H1 (cell line): Measurements from ENCODE around the gene UBL4B. TPM values are rescaled to one million over a fixed set of nuclear protein-coding genes. Genes with fewer than 3 reads are reported as not detected.

Source experiments
- CTCF ChIA-PET: fragments of 300-600 bp; sonication (Branson Sonifier 250); formaldehyde crosslinking; loops from one replicate; lab custom pipeline; 2021; ENCODE audit not compliant: partially characterized antibody; lab: Charles Lee
- POLR2A ChIA-PET: fragments of 300-600 bp; sonication (Branson Sonifier 250); formaldehyde crosslinking; loops from one replicate; lab custom pipeline; 2021; ENCODE audit warnings: inconsistent platforms; ENCODE audit not compliant: partially characterized antibody; lab: Charles Lee
- DNase-seq, 2 experiments: peaks; one replicate each; pipeline versions ENCODE4 v3.0.0 to v3.0.0-alpha.2; 2010 to 2022; ENCODE audit warnings: low spot score in 2 of 2, low read depth in 1 of 2, mixed read lengths in 1 of 2
- FAIRE-seq: peaks from 2 replicates; lab custom pipeline; 2011; peaks lifted over from hg19 to GRCh38; lab: Jason Lieb, UNC
- H2AFZ ChIP-seq: 2 replicates; pipeline ENCODE4 v1.8.1; 2012; ENCODE audit warnings: low read length, inconsistent platforms
- H2AK5ac ChIP-seq: 2 replicates; pipeline ENCODE4 v1.6.1; 2013; ENCODE audit warnings: low read depth, low read length
- H2BK120ac ChIP-seq: replicated peaks from 2 replicates; pipeline ENCODE3; 2013; ENCODE audit warnings: low read depth, low read length, inconsistent platforms
- H2BK12ac ChIP-seq: 2 replicates; pipeline ENCODE4 v1.6.1; 2013; ENCODE audit warnings: low read depth, low read length
- H2BK15ac ChIP-seq: 2 replicates; pipeline ENCODE4 v1.6.1; 2013; ENCODE audit warnings: low read length
- H2BK20ac ChIP-seq: 2 replicates; pipeline ENCODE4 v1.6.1; 2013; ENCODE audit warnings: low read length
- H2BK5ac ChIP-seq: 2 replicates; pipeline ENCODE4 v1.6.1; 2013; ENCODE audit warnings: low read depth, low read length
- H3K14ac ChIP-seq: 2 replicates; pipeline ENCODE4 v1.6.1; 2013; ENCODE audit warnings: inconsistent platforms; ENCODE audit not compliant: insufficient read length
- H3K18ac ChIP-seq: 2 replicates; pipeline ENCODE4 v1.6.1; 2013; ENCODE audit warnings: low read length; ENCODE audit errors: extremely low read depth
- H3K23ac ChIP-seq: 2 replicates; pipeline ENCODE4 v1.6.1; 2013; ENCODE audit warnings: inconsistent platforms; ENCODE audit not compliant: insufficient read length
- H3K23me2 ChIP-seq: 2 replicates; pipeline ENCODE4 v1.6.1; 2013; ENCODE audit warnings: low read depth, low read length
- H3K27ac ChIP-seq: 2 replicates; pipeline ENCODE4 v1.6.1; 2011; ENCODE audit warnings: low read depth, low read length, inconsistent platforms
- H3K27me3 ChIP-seq, 4 experiments: replicated peaks in 1 of 4; 1 replicate in 1 of 4; 2 replicates in 3 of 4; pipeline versions ENCODE4 v1.6.1 to v1.8.1; 2011 to 2013; ENCODE audit warnings: low read length in 3 of 4, mild to moderate bottlenecking in 3 of 4, inconsistent platforms in 2 of 4, mixed read lengths in 2 of 4, moderate library complexity in 1 of 4; ENCODE audit not compliant: control insufficient read depth in 3 of 4, insufficient read depth in 3 of 4; ENCODE audit errors: extremely low read depth in 1 of 4
- H3K36me3 ChIP-seq, 4 experiments: 2 replicates each; pipeline versions ENCODE4 v1.6.1 to v1.8.1; 2011 to 2013; ENCODE audit warnings: mild to moderate bottlenecking in 4 of 4, low read length in 3 of 4, moderate library complexity in 2 of 4, control low read depth in 1 of 4, inconsistent platforms in 1 of 4; ENCODE audit not compliant: insufficient read depth in 4 of 4, control insufficient read depth in 2 of 4
- H3K4ac ChIP-seq: replicated peaks from 2 replicates; pipeline ENCODE3; 2013; ENCODE audit warnings: low read length, low read depth, mixed read lengths, inconsistent platforms; ENCODE audit not compliant: insufficient read length
- H3K4me1 ChIP-seq, 4 experiments: replicated peaks in 1 of 4; 1 replicate in 1 of 4; 2 replicates in 3 of 4; pipeline versions ENCODE4 v1.6.1 to v1.8.1; 2011 to 2013; ENCODE audit warnings: low read length in 3 of 4, inconsistent platforms in 2 of 4, mixed read lengths in 1 of 4; ENCODE audit not compliant: insufficient read depth in 4 of 4, control insufficient read depth in 3 of 4
- H3K4me2 ChIP-seq, 2 experiments: 2 replicates each; pipeline versions ENCODE4 v1.6.1 to v1.8.1; 2011 to 2013; ENCODE audit warnings: low read depth in 2 of 2, low read length in 2 of 2, control low read depth in 1 of 2, inconsistent platforms in 1 of 2, mild to moderate bottlenecking in 1 of 2; ENCODE audit not compliant: insufficient read depth in 1 of 2
- H3K4me3 ChIP-seq, 4 experiments: fragments of 200-600, 300-600 bp in 1 of 4; sonication (generic), shearing (Covaris generic), sonication (Bioruptor Twin) in 1 of 4; 2 replicates each; pipeline versions ENCODE4 v1.5.1 to v1.8.1; 2011 to 2016; ENCODE audit warnings: low read length in 4 of 4, low read depth in 3 of 4, control low read depth in 2 of 4, inconsistent platforms in 2 of 4, mild to moderate bottlenecking in 2 of 4, mixed read lengths in 1 of 4, moderate library complexity in 1 of 4; ENCODE audit not compliant: insufficient read depth in 2 of 4; ENCODE audit errors: extremely low read depth in 1 of 4
- H3K56ac ChIP-seq: replicated peaks from 2 replicates; pipeline ENCODE3; 2013; ENCODE audit warnings: low read depth, mild to moderate bottlenecking, mixed read lengths, low read length, inconsistent platforms; ENCODE audit not compliant: insufficient read length
- H3K79me1 ChIP-seq: 2 replicates; pipeline ENCODE4 v1.6.1; 2013; ENCODE audit warnings: low read depth, low read length, control low read depth
- H3K79me2 ChIP-seq, 2 experiments: 2 replicates each; pipeline versions ENCODE4 v1.6.1 to v1.8.1; 2012 to 2013; ENCODE audit warnings: low read length in 2 of 2, mild to moderate bottlenecking in 2 of 2, inconsistent platforms in 1 of 2; ENCODE audit not compliant: insufficient read depth in 2 of 2, control insufficient read depth in 1 of 2
- H3K9ac ChIP-seq, 4 experiments: replicated peaks in 1 of 4; 1 replicate in 1 of 4; 2 replicates in 3 of 4; pipeline versions ENCODE4 v1.6.1 to v1.8.1; 2011 to 2013; ENCODE audit warnings: low read depth in 3 of 4, low read length in 3 of 4, control low read depth in 2 of 4, mild to moderate bottlenecking in 2 of 4, moderate library complexity in 2 of 4, inconsistent platforms in 1 of 4; ENCODE audit errors: extremely low read depth in 1 of 4
- H3K9me3 ChIP-seq, 2 experiments: 2 replicates each; pipeline versions ENCODE4 v1.6.1 to v1.8.1; 2012 to 2013; ENCODE audit warnings: mild to moderate bottlenecking in 2 of 2, moderate library complexity in 2 of 2, control low read depth in 1 of 2, inconsistent platforms in 1 of 2, low read depth in 1 of 2, low read length in 1 of 2, mixed read lengths in 1 of 2; ENCODE audit not compliant: insufficient read depth in 2 of 2
- H4K20me1 ChIP-seq, 2 experiments: replicated peaks in 1 of 2; 2 replicates each; pipeline versions ENCODE3 to v1.8.1; 2011 to 2013; ENCODE audit warnings: inconsistent platforms in 2 of 2, low read length in 2 of 2, mild to moderate bottlenecking in 1 of 2; ENCODE audit not compliant: insufficient read depth in 2 of 2, control insufficient read depth in 1 of 2
- H4K5ac ChIP-seq: 2 replicates; pipeline ENCODE4 v1.6.1; 2013; ENCODE audit warnings: low read length, low read depth, mixed read lengths, inconsistent platforms; ENCODE audit not compliant: insufficient read length
- H4K8ac ChIP-seq: 2 replicates; pipeline ENCODE4 v1.8.0; 2013; ENCODE audit warnings: mild to moderate bottlenecking, moderate library complexity, low read length, inconsistent platforms; ENCODE audit not compliant: insufficient read depth; ENCODE audit errors: extremely low read depth
- H4K91ac ChIP-seq: replicated peaks from 2 replicates; pipeline ENCODE3; 2013; ENCODE audit warnings: low read length, mixed read lengths, inconsistent platforms; ENCODE audit not compliant: insufficient read length
- CEBPB ChIP-seq: IDR thresholded peaks from 2 replicates; pipeline ENCODE4 v1.6.1; 2012; ENCODE audit warnings: low read depth, low read length
- RAD21 ChIP-seq, 2 experiments: IDR thresholded peaks in 1 of 2; conservative IDR thresholded peaks in 1 of 2; 2 replicates each; pipeline ENCODE4 v1.6.1; 2011; ENCODE audit warnings: low read depth in 2 of 2, low read length in 2 of 2, improper control_type of control experiment in 1 of 2, inconsistent platforms in 1 of 2, mild to moderate bottlenecking in 1 of 2, moderate library complexity in 1 of 2
- SP4 ChIP-seq: IDR thresholded peaks from 2 replicates; pipeline ENCODE4 v1.6.1; 2012; ENCODE audit warnings: low read length, inconsistent platforms
- WGBS, 2 experiments: shearing (Covaris generic) in 1 of 2; methylation state at CpG; one replicate each; pipeline versions ENCODE4 v1.1.6 to v1.1.7; 2013 to 2015; ENCODE audit warnings: low lambda C conversion rate in 2 of 2, mixed read lengths in 2 of 2, inconsistent platforms in 1 of 2, low coverage in 1 of 2, missing lambda C conversion rate in 1 of 2; ENCODE audit not compliant: insufficient replicate concordance in 2 of 2, insufficient coverage in 1 of 2, insufficient read length in 1 of 2; ENCODE audit errors: extremely low coverage in 1 of 2, missing lambda C conversion rate in 1 of 2; 5-methylcytosine and 5-hydroxymethylcytosine counted together
- polyA plus RNA-seq, 7 experiments: library from polyadenylated mRNA; depleted of rRNA in 3 of 7; stranded (reverse) in 5 of 7; unstranded in 2 of 7; fragments of >200 nt in 5 of 7; fragments of 200-250 nt in 2 of 7; gene quantifications; 1 replicate in 5 of 7; 2 replicates in 1 of 7; 4 replicates in 1 of 7; pipeline versions ENCODE4 v1.2.1 to v1.2.3, GENCODE V29; 2011 to 2013; ENCODE audit warnings: missing spikeins in 2 of 7, mixed read lengths in 2 of 7
- total RNA-seq: library from RNA; stranded (reverse); fragmentation: NEBNext Ultra II Directional; extraction: Animal tissue kit (Norgen Biotek cat#: 25700); gene quantifications from 2 replicates; pipeline ENCODE4 v1.2.1, GENCODE V29; 2021
- TF ChIP-seq, protein P1 (sequence below): IDR thresholded peaks from 2 replicates; pipeline ENCODE4 v1.6.1; 2012; ENCODE audit warnings: inconsistent platforms

Gene UBL4B
- total and polyA plus RNA-seq, 2 of the 8 experiments (the other 6 are each of a cell fraction or from before 2014, with no cell fraction given) = 0.11 TPM; not detected in 1

DNA sequence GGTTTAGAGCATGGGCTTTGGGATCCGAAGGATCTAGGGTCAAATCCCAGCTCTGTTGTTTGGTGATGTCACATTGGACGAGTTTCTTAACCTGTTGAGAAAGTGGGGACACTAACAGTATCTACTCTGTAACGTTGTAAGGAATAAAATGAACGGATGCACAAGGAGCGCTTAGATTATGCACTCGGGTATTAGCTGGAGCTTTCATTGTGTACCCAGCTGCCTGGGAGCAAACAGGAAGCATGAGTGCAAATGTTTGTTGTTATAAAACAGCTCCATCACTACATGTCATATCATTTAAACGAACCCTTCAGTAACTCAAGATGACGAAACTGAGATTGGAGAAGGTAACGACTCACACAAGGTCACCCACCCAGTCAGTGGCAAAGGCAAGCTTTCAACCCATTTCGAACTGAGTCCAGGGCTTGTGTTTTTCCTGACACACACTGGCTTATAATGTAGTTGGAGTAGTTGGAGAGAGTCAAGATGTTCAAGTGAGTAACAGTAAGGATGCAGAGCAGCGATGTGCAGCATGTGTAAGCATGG is 21.9 kb downstream of the UBL4B start:
- H4K5ac ChIP-seq = no peak overlapping the region
- H3K4me1 ChIP-seq = peaks cover 12 to 27% (median 20%) of the 10 kb centered on the region in 4 experiments
- H3K56ac ChIP-seq = no peak overlapping the region
- no peaks in the 10 kb centered on the region for H3K9me3 ChIP-seq
- H3K23ac ChIP-seq = no peak overlapping the region
- WGBS, 2 experiments = 90% methylated on average over 11 of the region's 11 CpGs; no CpG with 5 or more reads in 1 of the 2 experiments
- no peak overlapping the region for H3K18ac ChIP-seq
- H2BK15ac ChIP-seq = no peak overlapping the region
- no peaks in the 10 kb centered on the region for H4K20me1 ChIP-seq
- H3K4me2 ChIP-seq = no peak overlapping the region
- no peak overlapping the region; the same call in 1 of the 2 replicates for H2BK20ac ChIP-seq
- H3K27me3 ChIP-seq = peaks cover 2 to 12% (median 9%) of the 10 kb centered on the region in 4 experiments; a peak in 5 of 7 replicates
- CTCF ChIA-PET = interaction anchor here (0.5 to 3.0 kb wide), 13 partner anchors 9 to 318 kb away, joined by 3 to 12 read pairs (median 3); partner anchors contain the start of gene SLC6A17
- H4K91ac ChIP-seq = no peak overlapping the region
- H4K8ac ChIP-seq = no peak overlapping the region
- no peak overlapping the region for H2AK5ac ChIP-seq
- TF ChIP-seq CEBPB (no peak), SP4 (no peak), RAD21 (IDR thresholded peaks at IDR 0.05 in 1 of 2, conservative IDR thresholded peaks at IDR 0.05 in 1 of 2; ENCODE audit: low read depth in 2 of 2, low read length in 2 of 2) (no peak)
- TF ChIP-seq, protein P1, sequence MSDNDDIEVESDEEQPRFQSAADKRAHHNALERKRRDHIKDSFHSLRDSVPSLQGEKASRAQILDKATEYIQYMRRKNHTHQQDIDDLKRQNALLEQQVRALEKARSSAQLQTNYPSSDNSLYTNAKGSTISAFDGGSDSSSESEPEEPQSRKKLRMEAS = no peak
- H2AFZ ChIP-seq = no peak overlapping the region
- DNase-seq (no peak), FAIRE-seq (no peak)
- H3K79me1 ChIP-seq = no peaks in the 10 kb centered on the region
- no peak overlapping the region for H3K27ac ChIP-seq
- H3K14ac ChIP-seq = no peak overlapping the region
- H3K4me3 ChIP-seq = no peak overlapping the region
- no peak overlapping the region for H3K9ac ChIP-seq
- no peak overlapping the region for H2BK12ac ChIP-seq
- peaks cover 2% of the 10 kb centered on the region; the same call in 1 of the 2 replicates for H3K23me2 ChIP-seq
- no peak overlapping the region for H3K4ac ChIP-seq
- no peak overlapping the region for H2BK5ac ChIP-seq
- no peaks in the 10 kb centered on the region for H3K79me2 ChIP-seq
- H2BK120ac ChIP-seq = no peak overlapping the region
- POLR2A ChIA-PET = no interaction called here
- H3K36me3 ChIP-seq = no peaks in the 10 kb centered on the region
